HTERT RPE-1 (cell line): ENCODE measurements around the gene HOXB7.

Experiments used
- in situ Hi-C: fragments of 300-500 bp; cut with MboI; formaldehyde crosslinking; loops from 4 replicates; pipeline ENCODE4 v1.14.3; 2020; ENCODE audit warnings: low sequenced_read_pairs

Gene HOXB7

DNA sequence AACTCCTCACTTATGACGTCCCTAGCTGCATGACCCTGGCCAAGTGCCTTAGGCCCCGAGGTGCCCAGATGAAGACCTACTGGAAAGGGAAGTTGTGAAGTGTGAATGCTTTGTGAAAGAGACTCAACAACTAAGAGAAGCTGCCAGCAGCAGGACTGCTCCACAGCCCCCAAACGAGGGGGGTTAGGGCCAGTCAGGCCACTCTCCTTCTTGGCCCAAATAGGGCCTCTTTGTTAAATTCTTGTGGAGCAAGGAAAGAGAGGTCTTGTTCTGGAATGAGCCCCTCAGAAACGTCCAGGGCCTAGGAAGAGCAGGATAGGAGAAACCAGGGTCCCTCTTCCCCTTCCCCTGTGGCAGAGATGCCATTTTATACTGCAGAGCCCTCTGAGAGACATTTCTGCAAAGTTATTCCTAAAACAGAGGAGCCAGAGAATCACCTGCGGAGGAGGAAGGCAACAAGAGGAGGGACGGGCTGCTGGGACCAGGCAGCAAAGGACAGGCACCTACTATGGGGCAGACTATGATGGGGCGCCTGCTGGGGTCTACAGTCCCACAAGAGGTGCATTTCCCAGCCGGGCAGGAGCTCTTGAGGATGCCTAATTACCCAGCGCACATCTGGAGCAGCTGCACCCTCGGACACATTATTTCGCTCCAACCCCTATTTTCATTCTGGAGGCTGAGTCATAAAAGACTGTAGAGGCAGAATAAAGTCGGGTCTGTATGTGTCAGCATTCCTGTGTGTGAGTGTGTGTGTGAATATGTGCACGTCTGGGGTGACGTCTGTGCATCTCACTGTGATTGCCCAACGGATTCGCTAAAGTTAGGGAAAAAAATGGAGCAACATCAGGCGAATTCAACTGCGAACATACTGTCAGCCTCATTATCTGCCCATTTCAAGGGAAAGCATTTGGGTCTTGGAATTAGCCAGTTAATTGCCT, 26.8 kb upstream of the HOXB7 start:
- in situ Hi-C loops, result no loop called here

DNA sequence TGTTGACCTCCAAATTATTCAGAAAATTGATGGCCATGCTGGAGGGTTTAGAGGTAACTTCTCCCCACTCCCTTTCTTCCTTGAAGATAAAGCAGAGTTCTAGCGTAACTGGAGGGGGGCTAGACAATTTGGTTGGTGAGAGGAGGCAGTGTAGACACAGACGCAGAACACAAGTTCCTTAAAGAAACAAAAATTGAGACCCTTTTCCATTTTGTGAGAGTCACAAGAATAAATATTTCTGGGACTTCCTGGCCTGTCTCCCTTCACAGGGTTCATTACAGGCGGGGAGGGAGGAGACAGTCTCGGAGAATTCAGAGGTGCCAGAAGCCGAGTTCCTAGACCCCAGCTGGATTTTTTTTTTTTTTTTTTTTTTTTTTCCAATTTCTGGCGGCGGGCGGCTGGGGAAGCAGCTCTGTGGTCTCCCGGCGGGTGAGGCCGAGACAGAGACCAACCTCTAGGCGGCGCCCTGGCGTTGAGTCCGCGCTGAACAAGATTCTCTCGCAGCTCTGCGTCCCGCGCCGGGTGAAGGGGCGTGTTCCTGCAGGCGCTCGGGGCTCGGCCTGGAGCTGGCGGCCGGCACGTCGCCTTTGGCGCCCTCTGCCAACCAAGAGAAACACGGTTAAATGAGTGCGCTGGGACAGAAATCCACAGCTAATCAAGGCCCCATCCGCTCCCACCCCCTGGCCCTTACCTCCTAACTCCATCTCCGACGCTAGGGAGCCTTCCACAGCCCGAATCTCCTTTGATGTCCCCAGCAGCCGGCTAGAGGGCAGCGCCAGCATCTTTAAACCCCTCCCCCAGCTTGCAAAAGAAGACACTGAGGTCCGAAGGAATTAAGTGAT, 25.6 kb upstream of the HOXB7 start:
- in situ Hi-C loops, result no loop called here

DNA sequence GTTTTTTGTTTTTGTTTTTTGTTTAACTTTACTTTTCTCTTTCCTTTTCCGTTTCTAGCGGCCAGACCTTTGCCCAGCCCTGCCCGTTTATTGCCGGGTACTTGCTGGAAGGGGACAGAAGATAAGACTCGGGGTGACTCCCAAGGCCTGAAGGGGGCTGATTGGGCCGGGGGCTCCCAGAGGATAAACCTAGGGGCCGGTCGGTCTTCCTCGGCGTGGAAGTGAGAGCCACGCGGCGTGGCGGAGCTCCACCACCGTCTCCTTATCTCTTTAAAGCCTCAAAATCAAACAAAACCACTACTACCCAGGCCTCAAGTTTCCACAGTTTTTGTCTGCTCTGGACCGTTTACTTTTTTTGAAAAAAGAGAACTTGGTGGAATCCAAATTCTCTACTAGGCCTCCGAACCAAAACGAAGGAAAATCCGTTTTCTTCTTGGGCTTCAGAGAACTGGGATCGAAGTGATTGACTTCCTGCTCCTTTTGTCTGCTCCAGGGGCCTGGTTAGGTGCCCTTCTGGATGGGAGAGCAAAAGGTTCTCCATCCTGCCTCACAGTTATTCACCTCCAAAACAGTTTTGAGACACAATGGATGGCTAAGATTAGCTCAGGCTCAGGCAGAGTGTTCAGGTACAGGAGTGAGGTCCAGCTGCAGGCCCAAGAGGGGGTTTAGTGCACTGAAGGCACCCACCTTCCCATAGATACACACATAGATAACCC, 23.8 kb upstream of the HOXB7 start:
- in situ Hi-C loops, result no loop called here

DNA sequence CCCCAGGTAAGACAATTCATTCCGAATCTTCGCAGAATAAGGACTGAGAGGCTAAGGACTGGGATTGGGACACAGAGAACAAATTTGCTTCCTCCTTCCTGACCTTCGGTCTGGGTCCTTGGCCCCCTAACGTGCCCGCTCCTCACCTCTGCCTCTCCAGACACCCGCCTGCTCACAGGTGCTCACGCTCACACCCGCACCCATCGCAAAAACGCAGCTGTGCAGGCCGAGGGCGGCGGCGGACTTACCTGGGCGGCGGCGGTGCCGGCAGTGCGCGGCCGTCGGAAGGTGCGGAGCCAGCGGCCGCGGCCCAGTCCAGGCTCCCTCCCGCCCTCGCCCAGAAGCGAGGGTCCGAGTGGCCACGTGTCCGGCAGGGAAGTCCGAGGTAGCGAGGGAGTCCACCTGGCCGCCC, 22.5 kb upstream of the HOXB7 start:
- in situ Hi-C loops, result no loop called here

DNA sequence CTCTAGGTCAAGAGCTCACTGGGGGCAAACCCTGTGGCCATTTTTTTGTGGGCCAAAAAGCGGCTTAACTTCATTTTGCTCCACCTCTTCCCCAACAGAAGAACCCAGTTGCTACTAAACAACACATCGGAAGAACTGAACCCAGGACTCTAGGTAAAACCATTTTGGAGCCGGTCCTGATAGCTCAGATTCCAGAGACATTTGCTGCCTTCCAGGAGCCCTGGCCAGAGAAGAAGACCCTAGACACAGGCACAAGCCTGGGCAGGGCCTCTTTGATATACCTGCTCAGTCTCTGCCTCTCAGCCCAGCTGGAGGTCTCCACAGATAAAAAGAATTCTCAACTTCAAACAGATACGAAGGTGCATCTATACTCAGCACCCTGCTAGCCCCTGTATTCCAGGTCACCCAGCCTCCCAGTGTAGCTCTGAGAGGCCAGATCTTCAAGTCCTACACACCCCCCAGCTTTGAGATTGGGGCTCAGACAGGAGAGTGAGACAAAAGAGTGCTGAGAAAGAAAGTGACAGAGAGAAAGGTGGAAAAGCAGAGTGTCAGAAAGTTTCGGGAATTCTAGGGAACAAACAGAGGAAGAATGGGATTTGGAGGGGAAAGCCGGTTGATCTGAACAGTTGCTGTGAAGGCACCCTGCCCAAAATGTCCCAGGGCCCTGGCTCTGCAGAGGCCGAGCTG, 21.9 kb upstream of the HOXB7 start:
- in situ Hi-C loops, result no loop called here

DNA sequence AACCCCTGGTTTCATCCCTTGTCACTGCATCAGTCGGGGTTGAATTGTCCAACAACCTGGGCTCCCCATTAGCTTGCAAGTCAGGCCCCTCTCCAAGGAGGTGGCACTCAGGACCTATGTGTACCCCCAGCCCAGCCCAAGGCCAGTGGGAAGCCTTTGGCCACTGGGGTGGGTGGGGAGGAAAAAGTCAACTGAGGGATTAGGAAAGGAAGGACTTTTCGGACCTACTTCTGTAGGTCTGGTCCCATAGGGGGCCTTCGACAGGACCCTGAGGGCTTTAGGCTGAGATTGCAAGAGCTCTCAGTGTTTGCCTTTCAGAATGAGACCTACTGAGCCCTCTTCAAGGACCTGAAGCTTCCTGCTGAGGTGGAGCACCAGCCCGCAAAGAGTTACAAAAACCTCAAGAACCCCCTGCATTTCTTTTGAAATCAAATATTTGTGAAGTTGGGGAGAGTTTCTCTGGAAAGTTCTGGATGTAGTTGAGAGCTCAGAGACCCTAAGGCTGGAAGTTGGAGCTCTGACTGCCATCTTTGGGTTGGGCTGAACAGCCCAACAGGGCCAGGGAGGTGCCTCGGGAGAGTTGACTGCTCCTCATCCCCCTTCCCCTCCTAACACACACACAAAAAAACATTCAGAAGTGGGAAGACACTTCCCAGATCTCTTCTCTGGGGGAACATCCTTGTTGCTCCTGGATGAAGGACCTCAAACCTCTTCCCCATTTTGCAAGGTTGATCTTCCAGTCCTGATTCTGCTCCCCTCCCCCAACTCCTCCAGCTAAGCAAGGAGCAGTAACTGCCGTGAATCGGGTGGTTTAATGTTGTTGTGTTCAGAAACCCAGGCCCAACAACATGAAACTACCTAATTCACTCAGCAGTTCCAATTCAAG, 21.1 kb upstream of the HOXB7 start:
- in situ Hi-C loops, result no loop called here

DNA sequence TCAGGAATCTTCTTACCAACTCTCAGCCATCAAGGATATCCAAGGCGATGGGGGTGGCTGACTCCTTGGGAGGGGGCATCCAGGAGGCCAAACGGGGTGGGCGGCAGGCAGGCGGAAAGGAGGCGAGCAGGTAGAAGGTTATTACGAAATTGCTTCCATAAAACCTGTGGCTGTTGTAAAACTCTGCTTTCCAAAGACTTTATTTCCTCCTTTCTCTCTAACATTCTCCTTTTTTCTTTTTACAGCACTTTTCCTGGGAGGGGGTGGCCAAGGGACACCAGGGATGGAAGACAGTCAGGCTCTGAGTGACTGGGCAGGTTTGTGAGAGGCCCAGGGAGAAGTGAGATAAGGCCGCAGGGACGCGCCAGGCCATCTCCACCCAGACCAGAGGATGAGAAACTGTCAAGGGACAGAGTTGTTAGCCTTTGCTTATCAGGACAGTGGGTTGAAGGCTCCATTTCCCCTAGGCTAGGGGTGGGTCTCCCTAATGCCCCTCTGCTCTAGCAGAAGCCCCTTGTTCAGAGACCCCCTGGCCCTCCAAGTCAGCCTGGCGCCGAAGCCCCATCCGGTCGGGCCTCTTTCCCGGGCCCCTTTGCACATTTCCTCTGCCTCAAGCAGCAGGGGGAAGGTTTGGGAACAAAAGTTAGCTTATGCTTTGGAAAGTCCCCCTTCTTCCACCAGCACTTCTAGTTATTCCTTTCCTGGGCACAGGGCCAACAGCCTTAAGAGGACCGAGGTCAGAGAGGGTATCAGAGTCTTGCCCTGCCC, 20.3 kb upstream of the HOXB7 start:
- in situ Hi-C loops, result no loop called here

DNA sequence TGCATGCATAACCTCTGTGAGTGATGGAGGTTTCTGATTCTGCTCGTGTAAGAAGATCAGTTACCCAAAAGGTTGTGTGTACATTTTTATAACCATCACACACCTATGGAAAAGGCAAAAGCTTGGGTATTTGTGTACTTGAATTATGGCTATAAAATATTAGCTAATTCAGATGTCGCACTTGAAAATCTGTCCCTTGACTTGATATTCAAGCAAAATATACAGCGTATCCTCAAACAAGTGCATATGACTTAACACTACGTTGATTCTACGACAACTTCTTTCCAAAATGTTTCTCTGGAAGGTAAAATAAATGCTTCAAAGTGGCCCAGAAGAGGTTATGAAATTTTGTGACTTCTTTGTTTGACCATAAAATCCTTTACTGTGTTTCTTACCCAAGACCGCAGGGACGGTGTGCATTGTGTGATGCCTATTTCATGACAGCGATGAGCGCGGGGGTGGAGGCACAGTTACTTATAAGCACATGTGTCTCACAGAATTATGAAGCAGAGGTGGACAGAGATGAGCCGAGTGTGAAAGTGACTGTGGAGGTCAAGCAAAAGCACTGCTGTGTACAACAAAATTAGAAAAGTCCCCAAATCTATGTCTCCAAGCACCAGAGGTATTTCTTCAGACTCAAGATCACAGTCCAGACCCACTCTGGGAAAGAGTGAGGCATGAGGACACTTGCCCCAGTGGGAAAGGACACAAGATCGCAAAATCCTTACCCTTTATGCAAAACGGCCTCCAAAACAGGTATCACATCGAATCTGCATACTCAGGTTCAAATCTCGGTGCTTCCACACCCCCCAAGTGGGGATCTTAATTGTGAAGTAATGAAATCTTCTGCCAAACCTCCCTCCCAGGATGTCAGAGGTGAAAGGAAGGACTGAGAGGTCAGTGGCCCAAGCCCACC, 19.4 kb upstream of the HOXB7 start:
- in situ Hi-C loops, result no loop called here

DNA sequence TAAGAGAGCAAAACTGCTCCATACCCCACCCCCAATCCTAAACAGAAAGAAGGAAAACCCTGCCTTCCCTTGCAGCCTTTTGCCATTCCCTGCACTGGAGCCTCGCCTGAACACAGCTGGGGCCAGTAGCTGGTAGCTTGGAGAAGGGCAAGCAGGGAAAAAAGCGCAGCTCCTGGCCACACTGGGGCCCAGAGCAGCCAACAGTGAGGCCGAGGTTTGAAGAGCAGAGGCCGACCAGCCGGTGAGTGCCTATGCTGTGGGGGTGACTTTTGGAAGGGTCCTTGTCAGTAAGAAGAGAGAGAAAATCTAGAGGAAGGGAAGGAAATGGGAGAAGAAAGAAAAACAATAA, 18.6 kb upstream of the HOXB7 start:
- in situ Hi-C loops, result no loop called here

DNA sequence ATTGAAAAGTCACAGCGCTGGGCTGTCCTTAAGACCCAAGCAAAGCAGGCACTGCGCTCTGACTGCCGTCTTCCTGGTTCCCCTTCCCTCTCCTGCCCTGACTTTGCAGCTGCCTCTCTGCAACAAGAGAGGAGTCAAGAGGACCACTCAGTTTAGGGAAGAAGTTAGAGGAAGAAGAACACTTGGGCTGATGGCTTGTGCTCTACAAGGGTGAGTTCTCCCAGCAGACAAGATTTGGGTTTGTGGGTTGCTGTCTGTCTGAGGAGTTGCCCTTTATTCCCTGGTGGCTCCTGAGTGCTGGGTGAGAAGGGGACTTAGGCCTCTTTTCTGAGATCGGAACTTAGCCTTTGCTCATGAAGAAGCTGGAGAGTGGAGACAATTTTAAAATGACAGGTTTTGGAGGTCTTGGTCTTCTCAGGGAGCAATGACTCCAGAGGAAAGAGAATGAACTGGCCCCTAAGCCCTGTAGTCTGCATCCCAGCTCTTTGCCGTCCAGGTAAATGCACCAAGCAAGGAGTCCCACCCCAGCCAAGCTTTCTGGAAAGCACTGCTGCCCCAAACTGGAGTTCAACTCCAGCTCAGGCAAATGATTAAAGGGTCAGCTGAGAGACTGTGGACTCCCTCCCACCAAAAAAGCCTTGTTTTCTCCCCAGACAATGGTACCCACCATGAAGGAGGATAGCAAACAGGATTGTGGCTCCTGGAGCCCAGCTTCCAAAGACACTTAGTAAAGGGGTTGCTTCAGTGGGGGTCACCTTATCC, 18.0 kb upstream of the HOXB7 start:
- in situ Hi-C loops, result no loop called here

DNA sequence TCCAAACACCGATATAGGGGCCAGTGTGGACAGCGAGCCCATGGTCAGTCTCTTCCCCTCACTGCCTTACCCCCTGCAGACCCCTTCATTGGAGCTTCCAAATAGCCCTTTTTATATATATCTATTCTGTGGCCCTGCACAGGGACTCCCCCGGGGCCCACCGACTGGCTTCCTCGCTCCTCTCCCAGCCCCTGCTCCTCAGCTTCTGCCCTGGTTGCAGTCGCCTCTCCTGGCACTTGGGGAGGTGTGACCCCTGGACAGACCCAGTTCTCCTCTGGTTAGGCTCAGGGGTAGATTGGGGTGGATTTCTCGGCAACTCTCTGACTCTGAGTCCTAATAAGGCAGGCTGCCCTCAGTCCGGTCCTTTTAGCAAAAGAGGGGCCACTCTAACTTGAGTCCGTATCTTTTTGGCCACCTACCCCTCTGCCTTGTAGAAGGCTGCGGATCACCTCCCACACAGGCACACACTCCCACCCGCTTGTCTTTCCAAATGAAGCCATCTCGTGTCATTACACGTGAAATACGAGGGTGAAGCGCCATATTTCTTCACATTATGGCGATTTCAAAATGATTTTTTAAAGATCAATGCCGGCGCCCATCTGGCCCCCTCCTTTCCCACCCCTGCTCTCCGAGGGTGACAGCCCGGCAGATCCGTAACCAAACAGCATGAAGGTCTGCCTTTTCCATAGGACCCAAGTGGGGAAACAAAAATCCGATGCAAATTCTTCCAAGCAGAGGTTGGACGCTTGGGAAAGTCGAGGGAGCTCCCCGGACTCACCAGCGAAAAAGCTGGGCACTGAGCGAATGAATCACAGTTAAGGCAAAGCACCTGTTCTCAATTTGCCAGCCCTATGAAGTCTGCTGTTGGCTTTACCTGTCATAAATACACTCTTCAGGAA, 17.1 kb upstream of the HOXB7 start:
- in situ Hi-C loops, result no loop called here

DNA sequence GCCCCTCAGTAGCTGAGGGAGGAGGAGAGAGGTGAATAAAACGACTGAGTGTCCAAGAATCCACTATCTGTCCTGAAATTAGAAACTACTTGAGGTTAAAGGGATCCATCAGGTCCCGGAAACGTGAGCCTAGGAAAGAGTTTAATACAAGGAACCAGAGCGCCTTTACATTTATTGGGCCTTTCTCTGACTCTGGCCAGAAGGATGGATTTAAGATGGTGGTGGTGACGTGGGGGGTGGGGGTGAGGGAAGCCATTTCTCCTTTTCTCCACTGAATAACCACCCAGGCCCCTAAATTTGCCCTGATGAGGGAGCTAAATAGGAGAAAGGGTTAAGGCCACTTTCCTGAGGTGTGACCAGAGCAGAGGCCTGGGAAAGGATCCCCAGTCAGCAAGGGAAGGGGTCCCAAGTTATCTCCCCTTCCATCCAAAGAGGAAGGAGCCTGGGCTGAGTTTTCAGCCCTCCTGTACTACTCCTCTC, 16.3 kb upstream of the HOXB7 start:
- in situ Hi-C loops, result no loop called here

DNA sequence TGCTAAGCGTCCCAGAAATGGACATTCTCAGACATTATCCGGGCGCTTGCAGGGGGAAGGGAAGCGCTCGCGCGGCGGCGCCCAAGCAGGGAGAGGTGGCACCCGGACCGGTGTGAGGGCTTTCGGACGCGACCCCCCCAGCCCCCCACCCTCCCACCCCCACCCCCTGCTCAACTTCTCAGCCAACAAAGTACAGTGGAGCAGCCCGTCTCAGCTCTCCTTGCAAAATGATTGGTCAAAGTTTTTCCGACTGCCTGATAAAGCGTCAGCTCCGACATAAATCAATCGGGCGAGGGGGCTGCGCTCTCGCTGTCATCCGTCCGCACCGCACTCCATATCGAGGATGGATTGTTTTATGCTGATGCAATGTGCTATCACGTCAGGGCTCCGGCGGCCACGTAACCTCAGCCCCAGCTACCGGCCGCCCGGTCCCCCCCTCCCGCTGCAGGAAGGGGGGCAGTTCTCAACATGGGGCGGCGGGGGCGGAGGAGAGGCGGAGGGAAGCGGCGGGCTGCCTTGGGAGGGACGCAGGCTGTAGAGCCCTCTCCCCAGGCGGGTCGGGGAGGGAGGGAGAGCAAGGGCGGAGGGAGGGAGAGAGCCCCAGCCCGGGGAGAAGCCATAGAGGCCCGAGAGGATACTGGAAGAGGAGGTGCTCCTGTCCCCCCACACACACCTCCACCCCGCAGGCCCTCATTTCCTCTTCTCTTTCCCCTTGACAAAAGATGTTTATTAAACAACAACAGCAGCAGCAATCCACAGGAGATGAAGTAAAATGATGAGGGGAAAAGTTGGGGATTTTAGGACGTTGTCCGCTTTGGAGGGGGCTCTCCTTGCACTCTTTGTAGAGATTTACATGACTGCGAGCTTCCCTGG, 15.7 kb upstream of the HOXB7 start, which contains the start of gene HOXB9:
TSS of gene HOXB9 (minus strand) at position 114 of the 873 bp plus-strand sequence. CDS start at position 25, 89 bp downstream.
- in situ Hi-C loops, result no loop called here

DNA sequence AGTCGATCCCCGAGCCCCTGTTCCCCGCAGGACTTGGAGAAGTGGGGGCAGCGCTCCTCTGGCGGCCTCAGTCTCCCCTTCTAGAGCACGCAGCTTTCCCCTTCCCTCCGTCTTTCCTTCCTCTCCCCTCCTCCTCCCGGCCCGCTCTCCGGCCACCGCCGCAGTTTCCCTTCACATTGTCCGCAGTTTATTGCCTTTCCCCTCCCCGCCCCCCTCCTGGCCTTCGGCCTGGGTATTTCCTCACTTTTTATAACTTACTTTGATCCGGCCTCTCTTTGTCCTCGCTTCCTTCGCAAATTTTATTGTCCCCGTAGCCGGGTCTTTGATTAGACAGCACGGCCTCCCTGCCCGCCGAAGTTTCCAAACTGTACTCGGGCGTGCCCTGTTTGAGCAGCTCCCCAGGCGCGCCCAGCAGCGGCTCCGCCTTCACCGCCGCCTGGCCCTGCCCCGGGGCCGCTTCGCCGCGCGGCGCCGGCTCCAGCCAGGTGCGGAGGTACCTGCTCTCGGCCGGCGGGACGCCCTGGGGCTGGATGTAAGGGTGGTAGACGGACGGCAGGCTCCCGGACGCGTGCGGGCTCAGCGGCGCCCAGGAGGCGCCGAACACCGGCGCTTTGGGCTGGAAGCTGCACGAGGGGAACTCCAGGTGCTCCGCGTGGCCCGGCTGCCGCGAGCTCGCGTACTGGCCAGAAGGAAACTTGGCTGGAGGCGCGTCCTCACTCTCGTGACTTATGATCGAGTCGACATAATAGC, 14.9 kb upstream of the HOXB7 start:
- in situ Hi-C loops, result no loop called here
